ENCODE data around the gene CFAP68.
"Not testable (repeated sequence)": the region's sequence is repeated elsewhere in the genome, so short reads cannot be mapped to it uniquely, and the experiment has no call there.

CFAP68 gene

DNA sequence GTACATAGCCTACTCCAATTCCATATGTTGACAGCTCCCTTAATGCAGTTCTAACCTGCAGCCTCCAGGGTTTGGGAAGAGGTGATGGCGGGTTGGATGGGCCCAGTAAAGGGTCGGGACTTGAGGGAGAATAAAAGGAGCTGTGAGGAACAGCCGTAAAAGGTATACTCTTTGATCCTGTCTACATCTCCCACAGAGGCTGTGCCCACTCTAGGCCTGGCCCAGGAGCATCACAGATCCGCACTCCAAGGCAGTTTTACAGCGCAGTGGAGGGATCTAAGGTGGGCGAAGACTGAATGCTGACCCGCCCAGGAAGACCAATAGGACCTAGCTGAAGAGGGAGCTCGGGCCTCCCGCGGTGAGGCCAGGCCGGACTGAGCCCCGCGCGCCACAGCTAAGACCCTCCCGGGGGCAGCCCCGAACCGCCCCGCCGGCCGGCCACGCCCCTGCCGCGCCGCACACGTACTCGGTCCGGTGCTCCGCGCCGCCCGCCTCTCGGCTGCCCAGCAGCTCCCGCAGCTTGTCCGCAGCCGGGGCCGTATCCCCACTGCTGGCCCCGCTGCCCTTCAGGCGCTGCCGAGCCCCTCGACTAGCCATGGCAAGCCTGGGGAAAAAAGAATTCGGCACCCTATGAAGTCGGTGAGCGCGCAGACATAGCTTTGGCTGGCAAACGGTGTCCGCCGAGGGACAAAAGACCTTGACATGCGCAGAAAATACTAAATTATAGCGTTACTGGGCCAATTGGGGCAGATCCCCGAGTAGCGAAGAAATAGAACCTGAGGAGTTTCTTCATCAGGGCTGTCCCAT is 8.3 kb upstream of the CFAP68 start, which contains the start of gene ALG9:
Gene ALG9, minus strand, starts transcription at position 696 of the 807 bp plus-strand sequence. Its CDS starts 99 bp downstream, at position 597.
- peak; percentile 65 for DNase-seq

DNA sequence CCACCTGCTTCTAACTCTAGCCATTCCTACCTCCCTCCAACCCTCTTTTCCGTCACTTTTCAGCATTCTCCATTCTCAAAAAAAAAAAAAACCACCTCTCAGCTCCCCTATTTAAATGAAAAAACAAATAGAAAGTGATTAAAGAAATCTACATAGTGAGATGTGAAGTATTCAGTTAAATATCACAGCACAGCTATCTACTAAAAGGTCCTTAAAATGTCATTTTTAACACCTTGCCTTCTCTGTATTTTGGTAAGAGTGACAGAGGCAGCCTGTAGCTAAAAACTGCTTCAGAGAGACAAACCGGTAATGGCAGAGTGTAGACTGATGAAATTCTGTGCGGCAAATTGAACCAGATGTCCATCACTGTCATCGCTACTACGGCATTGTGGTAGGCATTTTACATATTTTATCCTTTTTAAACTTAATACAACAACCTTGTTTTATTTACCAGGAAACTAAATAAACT is 7.6 kb upstream of the CFAP68 start:
- DNase-seq, result peak; percentile 42

DNA sequence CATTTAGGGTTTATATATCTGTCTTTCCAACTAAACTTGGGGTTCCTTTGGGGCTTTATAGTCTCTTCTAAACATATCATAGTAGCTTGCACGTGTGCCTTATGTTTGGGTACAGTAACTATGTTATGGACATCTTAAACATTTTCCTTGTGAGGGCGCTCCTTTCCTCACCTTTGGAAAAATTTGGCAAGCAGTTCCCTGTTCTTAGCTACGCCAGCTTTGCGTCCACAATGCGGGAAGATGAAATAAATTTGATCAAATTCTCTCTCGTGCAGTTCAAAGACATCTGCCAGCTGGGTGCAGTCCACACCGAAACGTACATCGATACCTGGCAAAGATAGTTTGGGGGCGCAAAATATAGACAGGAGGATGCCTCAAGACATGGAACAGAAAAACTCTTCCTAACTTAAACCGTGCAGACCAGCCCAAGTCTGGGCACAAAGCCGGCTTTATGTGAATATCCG is 924 bp upstream of the CFAP68 start:
- DNase-seq, result peak; percentile 40

DNA sequence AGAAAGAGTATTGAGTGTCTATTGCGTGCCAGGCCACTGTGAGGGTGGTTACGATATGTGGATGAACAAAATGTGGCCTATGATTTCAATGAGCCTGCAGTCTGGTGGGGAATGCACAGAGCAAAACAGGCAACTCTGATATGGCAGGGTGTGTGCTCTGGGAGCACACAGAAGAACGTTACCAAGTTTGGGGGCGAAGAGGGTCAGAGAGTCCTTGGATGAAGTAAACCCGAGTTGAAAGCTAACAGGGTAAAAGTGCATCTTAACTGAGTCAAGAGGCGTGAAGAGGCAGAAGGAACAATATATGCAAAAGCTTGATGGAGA is 258 bp downstream of the CFAP68 start:
- DNase-seq, result no peak

DNA sequence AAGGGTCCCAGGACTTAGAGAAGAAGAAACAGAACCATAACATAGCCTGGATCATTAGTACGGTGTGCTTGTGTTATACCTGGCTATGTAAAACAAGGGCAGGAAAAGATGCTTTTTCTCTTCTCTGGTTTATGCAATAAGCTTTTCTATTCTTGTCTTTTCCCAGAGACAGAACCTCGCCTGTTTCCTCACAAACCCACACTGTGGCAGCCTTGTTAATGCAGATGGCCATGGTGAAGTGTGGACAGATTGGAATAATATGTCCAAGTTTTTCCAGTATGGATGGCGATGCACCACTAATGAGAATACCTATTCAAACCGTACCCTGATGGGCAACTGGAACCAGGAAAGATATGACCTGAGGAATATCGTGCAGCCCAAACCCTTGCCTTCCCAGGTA is 2.9 kb downstream of the CFAP68 start:
- DNase-seq, result no peak

DNA sequence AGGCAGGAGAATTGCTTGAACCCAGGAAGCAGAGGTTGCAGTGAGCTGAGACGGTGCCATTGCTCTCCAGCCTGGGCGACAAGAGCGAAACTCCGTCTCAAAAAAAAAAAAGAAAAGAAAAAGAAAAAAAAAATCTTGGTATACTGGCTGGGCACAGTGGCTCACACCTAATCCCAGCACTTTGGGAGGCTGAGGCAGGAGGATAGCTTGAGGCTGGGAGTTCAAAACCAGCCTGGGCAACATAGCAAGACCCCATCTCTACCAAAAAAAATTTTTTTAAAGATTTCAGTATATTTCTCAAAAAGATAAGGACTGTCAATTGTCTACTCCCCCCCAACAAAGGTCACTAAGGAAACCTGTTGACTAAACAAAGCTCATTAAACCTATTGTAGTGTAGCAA is 5.7 kb downstream of the CFAP68 start:
- DNase-seq, result not testable (repeated sequence)

DNA sequence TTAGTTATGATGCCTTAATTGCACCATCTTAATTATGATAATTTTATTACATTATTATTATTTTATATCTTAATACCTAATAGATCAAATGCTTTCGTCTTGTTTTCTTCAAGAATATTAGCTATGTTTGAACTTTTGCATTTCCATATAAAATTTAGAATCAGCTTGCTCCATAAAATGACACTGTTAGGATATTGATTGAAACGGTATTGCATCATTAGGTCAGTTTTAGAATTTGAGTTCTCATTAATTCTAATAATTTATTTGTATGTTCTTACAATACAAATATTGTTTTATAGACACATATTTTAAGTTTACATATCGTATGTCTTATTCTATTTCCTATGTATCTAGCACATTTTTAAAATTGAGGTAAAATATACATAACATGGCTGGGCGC is 6.7 kb downstream of the CFAP68 start:
- no peak for DNase-seq

DNA sequence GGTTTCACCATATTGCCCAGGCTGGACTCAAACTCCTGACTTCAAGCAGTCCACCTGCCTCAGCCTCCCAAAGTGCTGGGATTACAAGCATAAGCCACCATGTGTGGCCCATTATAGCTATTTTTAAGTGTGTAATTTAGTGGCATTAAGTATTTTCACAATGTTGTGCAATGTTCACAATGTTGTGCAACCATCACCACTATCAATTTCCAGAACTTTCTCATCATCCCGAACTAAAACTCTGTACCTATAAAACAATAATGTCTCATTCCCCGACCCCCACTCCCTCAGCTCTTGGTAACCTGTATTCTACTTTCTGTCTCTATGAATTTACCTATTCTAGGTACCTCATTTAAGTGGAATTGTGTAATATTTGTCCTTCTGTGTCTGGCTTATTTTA is 7.5 kb downstream of the CFAP68 start:
- DNase-seq, result no peak

DNA sequence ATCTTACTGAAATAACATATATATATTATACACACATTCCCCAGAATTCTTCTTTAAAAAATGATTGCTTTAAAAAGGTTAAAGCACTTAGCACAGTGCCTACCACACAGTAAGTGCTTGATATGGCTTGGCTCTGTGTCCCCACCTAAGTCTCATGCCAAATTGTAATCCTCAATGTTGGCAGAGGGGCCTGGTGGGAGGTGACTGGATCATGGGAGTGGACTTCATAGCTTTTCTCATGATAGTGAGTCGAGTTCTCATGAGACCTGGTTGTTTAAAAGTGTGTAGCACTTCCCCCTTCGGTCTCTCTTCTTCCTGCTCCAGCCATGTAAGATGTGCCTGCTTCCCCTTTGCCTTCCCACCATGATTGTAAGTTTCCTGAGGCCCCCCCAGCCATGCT is 26.1 kb downstream of the CFAP68 start:
- no peak for DNase-seq

DNA sequence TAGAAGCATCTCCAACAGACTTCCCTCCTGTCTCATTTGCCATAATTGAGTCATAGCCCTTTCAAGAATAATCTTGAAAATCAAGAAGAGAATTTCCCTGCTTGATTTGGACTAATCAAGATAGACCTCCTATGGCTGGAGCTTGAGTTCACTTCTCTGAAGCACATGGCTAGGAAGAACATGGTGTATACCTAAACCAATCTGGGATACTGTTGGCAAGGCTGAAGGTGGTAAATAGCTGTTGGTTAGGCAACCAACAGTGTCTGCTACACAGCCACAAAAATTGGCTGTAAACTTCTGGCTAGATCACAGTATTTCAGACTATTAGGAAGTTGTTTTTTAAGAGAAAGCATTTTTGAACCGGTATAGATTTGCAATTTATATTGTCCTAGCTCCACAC is 27.3 kb downstream of the CFAP68 start:
- no peak for DNase-seq

DNA sequence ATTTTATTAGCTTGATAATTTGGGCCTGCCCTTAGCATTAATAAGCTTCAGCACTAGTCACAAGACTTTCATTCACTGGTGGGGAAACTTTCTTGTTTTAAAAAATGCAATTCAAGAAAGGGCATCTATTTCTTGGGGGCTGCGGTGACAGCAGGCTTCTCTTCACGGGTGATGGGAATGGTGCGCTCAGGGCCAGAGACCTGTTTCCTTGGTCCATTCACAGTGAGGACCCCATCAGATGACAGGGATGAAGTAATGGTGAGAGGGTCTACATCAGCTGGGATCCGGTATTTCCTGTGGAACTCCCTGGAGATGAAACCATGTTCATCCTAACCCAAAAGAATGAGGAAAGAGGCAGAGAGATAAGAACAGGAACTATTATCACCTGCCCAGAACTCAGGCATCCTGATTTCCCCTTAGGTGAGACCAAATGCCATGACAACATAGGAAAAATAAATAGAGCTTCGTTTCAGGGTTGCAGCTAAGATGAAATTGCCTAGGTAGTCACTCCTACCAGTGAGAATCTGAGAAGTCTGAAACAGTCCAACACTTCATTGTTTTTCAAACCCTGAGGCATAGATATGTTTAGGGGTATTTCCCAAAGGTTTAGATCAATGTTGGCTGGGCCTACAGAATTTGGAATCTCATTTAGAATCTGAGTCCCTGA is 29.4 kb downstream of the CFAP68 start:
- peak; percentile 56 for DNase-seq

DNA sequence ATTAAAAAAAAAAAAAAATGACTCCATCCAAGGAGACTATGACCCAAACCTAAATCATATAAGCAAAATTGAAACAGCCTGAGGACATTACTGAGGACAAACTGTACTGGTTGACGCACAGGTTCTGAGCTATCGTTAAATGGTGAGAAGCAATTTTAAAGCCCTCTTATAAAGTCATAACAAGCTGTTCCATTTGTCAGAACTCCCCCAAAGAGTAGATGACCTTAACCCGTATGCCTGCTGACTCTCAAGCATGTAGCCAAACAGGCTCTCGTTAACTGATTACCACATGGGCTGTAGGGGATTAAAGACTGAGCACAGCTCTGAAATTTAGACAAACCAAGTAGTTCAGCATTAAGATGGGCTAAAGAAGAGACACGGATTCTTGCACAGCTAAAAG is 30.0 kb downstream of the CFAP68 start:
- DNase-seq, result peak; percentile 51

DNA sequence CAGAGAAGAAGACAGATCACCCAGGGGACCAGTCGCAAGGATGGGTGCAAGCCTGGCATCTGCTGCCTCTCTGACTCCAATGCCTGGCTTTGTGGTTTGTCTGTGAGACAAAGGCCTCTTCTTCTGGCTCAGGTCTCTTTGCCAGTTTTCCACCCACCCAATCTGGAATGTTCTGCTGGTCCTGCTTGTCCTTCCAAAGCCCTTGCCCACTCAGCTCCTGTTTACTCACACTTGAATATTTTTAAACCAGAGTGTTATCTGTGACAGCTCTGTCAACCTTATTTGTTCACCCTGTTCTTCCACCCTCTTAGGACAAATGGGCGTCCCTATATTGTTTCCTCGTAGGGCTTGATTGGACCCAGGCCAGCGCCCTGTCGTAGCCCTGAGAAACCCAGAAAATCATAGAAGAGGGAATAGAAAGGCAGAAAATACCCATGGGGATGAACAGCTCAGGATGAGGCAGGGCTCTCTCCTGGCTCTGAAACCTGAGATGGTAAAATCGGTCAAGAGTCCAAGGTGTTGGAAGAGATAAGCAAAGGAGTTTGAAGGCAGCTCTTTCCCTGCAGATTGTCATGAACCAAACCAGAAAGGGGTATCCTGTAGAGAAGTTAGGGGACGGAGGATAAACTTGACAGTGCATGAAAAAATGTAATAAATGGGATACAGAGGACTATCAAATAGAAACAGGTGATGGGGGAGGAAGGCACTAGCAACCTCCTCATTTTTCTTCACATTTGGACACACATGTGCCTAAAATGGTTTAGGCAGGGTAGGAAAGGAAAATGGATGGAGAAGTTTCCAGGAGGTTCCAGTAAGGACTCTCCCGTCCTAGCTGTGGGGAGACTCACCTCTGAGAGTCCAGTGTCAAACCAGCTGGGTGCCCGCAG is 31.6 kb downstream of the CFAP68 start:
- DNase-seq, result peak; percentile 88

DNA sequence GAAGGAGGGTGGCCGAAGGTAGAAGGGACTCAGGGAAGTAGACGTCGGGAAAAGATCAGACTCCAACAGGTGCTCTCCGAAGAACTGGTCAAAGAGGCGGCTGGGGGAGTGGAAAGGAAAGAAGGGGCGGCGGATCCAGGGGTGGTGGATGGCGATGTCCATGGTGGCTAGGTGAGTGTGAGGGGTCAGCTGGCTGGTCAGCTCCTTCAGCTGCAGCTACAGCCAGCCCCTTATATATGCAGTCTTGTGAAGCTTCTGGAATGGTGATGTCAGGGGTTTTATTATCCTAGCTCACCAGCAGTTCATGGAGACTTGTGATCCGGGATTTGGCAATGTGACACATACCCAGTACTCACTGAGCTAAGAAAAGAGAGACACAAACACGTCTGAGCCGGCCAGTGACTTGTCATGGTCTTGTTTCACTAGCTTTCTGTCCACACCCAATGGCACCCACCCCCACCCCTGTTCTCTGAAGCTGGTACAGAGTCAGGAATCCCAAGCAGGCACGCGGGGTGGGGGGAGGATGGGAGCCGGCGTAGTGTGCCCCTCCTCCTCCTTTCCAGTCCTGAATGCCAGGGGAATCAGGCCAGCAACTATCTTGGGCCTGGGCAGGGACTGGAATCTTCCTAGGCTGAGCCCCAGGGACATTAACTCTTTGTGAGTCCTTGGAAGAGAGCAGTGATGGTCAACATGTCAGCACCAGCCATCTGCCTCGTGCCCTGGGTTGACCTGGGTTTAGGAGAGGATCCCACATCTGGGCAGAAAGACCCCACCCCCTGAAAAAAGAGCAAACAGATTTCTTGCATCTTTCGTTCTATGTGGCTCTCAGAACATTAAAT is 32.4 kb downstream of the CFAP68 start, which contains the start of gene CRYAB:
Gene CRYAB, minus strand, starts transcription at position 208 of the 839 bp plus-strand sequence. Its CDS starts 46 bp downstream, at position 162.
- peak; percentile 91 for DNase-seq

DNA sequence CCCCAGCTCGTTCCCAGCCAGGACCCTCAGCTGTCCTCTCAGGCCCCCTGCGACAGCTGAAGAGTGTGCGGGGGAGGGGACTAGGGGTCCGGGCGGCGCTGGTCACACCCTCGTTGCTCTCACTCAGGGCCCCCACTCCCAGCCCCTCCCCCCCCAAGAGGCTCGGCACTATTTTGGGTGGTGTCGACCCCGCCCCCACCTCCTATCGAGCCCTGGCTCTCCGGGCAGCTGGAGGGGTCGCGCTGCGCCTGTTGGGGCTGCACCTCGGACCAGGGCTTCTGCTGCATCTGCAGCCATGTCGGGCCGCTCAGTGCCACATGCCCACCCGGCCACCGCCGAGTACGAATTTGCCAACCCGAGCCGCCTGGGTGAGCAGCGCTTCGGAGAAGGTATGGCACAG is 33.2 kb downstream of the CFAP68 start, which contains the start of gene HSPB2:
Gene HSPB2, plus strand, starts transcription at position 200 of the 400 bp plus-strand sequence. Its CDS starts 96 bp downstream, at position 296.
- no peak for DNase-seq

DNA sequence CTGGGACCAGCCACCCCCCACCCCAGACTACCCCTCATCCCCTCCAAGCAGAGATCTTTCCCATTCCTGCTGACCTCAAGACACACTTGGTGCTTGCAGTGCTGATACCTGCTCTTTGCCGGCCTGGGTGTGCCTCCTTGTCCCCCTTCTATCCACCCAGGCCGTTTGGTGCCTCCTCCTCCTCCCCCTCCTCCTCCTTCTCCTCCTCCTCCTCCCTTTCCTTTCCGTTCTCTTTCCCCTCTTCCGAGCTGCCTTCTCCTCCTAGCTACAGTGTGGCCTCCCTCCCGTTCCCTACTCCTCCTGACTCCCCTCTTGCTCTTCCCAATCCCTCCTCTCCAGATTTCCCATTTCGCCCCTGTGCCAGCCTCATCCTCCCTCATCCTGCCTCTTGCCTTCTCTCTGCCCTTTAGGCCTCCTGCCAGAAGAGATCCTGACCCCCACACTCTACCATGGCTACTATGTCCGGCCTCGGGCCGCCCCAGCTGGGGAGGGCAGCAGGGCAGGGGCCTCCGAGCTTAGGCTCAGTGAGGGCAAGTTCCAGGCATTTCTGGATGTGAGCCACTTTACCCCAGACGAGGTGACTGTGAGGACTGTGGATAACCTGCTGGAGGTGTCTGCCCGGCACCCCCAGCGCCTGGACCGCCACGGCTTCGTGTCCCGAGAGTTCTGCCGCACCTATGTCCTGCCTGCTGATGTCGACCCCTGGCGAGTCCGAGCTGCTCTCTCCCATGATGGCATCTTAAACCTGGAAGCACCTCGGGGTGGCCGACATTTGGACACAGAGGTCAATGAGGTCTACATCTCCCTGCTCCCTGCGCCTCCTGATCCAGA is 33.9 kb downstream of the CFAP68 start:
- peak; percentile 57 for DNase-seq

DNA sequence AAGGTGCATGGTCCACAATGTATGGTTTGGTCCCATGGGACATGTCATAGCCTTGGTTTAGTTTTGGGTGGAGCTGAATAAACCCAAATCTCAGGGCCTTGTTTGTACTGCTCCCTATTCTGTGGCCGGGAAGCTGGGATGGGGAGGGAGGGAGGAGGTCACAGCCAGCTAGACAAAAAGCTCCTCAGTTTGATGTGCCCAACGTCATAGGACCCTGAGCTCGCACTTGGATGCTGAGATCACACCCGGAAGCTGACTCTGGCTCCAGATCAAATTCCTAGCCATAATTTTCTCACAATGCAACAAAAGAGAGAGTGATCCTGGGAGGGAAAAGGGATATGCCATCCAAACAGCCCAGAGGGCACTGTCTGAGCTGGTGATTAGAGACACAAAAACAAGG is 34.7 kb downstream of the CFAP68 start:
- peak; percentile 90 for DNase-seq

DNA sequence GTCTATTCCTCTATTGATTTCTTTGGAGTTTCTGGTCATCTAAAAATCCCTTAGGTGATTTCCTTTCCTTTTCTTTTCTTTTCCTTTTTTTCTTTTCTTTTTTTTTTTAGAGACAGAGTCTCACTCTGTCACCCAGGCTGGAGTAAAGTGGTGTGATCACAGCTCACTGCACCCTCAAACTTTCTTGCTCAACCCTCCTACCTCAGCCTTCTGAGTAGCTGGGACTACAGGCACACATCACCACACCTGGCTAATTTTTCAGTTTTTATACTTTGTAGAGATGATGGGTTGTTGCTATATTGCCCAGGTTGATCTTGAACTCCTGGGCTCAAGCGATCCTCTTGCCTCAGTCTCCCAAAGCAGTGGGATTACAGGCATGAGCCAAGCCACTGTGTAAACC is 37.4 kb downstream of the CFAP68 start:
- DNase-seq, result no peak

DNA sequence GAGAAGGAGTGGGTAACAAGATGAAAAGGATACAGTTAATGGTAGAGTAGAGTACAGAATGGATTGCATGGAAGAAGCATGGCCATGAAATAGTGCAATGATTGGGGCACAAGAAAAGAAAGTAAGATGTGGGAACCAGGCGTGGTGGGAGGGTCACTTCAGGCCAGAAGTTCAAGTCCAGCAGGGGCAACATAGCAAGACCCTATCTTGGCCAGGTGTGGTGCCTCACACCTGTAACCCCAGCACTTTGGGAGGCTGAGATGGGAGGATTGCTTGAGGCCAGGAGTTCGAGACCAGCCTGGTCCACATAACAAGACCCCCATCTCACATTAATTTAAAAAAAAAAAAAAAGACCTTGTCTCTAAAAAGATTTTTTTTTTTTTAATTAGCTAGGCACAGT is 38.0 kb downstream of the CFAP68 start:
- DNase-seq, result no peak

DNA sequence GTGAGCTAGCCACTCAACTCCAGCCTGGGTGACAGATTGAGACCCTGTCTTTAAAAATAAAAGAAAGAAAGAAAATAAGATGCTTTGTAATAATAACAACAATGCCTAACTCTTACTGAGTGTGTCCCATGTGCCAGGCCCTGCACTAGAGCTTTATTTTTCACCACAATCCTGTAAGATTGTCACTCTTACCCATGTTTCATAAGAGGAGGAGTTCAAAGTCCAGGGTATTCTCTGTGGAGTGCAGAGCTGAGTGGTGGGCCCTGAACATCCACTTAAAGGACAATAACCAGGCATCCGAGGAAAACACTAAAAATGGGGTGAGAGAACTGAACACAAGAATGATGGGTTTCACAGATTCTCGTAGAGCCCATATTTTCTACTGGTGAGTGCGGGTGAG is 38.4 kb downstream of the CFAP68 start:
- DNase-seq, result no peak
